Activated naive CD4-positive, alpha-beta T cell treated with anti-CD3 and anti-CD28 coated beads for 36 hours (primary cell): ENCODE measurements around the gene SLC25A20. TPM values are rescaled to one million over a fixed set of nuclear protein-coding genes. Genes with fewer than 3 reads are reported as not detected.

Experiments
- CTCF ChIA-PET: fragments of 350-600 bp; sonication (Branson Sonifier 250); formaldehyde crosslinking; loops from one replicate; lab custom pipeline; 2021; ENCODE audit warnings: antibody characterized with exemption; lab: Charles Lee
- DNase-seq: peaks from one replicate; pipeline ENCODE4 v3.0.0-alpha.2; 2020
- H3K27ac Mint-ChIP-seq: one replicate; pipeline ENCODE4 v1.8.0; 2021; ENCODE audit warnings: mild to moderate bottlenecking, mixed read lengths
- H3K27me3 Mint-ChIP-seq: one replicate; pipeline ENCODE4 v1.8.0; 2021; ENCODE audit warnings: low read depth, mixed read lengths
- H3K36me3 Mint-ChIP-seq: one replicate; pipeline ENCODE4 v1.8.0; 2021; ENCODE audit warnings: low read depth, mixed read lengths
- H3K4me1 Mint-ChIP-seq: one replicate; pipeline ENCODE4 v1.8.0; 2021; ENCODE audit warnings: low read depth, mixed read lengths
- H3K4me3 Mint-ChIP-seq: one replicate; pipeline ENCODE4 v1.8.0; 2021; ENCODE audit warnings: mild to moderate bottlenecking, moderate library complexity, mixed read lengths
- H3K9me3 Mint-ChIP-seq: one replicate; pipeline ENCODE4 v1.8.0; 2021; ENCODE audit warnings: mixed read lengths
- intact Hi-C: fragments of 100-400 bp; cut with micrococcal nuclease; formaldehyde crosslinking; loops from one replicate; pipeline ENCODE4 v1.15.1; 2023
- total RNA-seq, 2 experiments: library from RNA; stranded (reverse); gene quantifications; one replicate each; pipeline ENCODE4 v1.2.3, GENCODE V29; 2021

SLC25A20 gene
- total RNA-seq, 2 experiments from 2014 or later = 12.9 to 16.2 TPM

DNA sequence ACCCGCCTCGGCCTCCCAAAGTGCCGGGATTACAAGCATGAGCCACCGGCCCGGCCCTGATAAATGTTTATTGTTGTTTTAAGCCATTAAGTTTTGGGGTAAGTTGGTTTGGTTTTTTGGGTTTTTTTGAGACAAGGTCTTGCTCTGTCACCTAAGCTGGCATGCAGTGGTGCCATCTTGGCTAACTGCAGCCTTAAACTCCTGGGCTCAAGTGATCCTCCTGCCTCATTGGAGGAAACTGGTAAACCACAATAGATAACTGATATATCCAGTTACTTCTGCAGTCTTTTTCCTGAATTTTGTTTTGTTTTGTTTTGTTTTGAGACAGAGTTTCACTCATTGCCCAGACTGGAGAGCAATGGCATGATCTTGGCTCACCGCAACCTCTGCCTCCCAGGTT, 4.2 kb downstream of the SLC25A20 start:
- Mint-ChIP-seq H3K4me1 (peaks cover 28% of the 10 kb centered on the region), H3K4me3 (no peak overlapping the region), H3K27ac (no peak overlapping the region), H3K9me3 (no peaks in the 10 kb centered on the region), H3K27me3 (no peaks in the 10 kb centered on the region), H3K36me3 (no peaks in the 10 kb centered on the region)
- intact Hi-C loops = no loop called here
- no peak for DNase-seq
- CTCF ChIA-PET = no interaction called here

DNA sequence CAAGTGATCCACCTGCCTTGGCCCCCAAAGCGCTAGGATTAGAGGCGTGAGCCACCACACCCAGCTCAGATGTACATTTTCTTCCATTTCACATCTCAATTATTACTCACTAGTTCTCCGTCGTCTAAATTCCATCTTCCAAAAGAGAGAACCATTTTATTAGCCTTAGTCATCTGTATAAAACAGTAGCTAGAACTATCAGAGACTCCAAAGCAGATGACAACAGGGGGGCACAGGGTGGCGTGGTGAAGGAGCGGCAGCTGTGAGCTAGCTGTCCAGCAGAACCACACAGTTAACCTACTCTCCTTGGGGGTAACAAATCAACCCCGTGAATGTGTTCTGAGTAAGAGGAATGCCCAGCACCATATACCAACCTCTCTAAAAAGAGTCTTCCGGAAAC, 7.1 kb downstream of the SLC25A20 start:
- CTCF ChIA-PET = no interaction called here
- H3K27me3 Mint-ChIP-seq = no peaks in the 10 kb centered on the region
- intact Hi-C loops = no loop called here
- no peaks in the 10 kb centered on the region for H3K9me3 Mint-ChIP-seq
- peaks cover 8% of the 10 kb centered on the region for H3K4me1 Mint-ChIP-seq
- DNase-seq = no peak
- no peak overlapping the region for H3K4me3 Mint-ChIP-seq
- no peak overlapping the region for H3K27ac Mint-ChIP-seq
- peaks cover 3% of the 10 kb centered on the region for H3K36me3 Mint-ChIP-seq

GRCh38 chr3:48885753-48886152, 12.9 kb downstream of the SLC25A20 start:
- Mint-ChIP-seq H3K4me3 (no peak overlapping the region), H3K27ac (no peak overlapping the region), H3K9me3 (no peaks in the 10 kb centered on the region), H3K4me1 (peaks cover 4% of the 10 kb centered on the region), H3K27me3 (no peaks in the 10 kb centered on the region), H3K36me3 (peaks cover 6% of the 10 kb centered on the region)
- DNase-seq = no peak
- intact Hi-C loops = no loop called here
- CTCF ChIA-PET = no interaction called here

DNA sequence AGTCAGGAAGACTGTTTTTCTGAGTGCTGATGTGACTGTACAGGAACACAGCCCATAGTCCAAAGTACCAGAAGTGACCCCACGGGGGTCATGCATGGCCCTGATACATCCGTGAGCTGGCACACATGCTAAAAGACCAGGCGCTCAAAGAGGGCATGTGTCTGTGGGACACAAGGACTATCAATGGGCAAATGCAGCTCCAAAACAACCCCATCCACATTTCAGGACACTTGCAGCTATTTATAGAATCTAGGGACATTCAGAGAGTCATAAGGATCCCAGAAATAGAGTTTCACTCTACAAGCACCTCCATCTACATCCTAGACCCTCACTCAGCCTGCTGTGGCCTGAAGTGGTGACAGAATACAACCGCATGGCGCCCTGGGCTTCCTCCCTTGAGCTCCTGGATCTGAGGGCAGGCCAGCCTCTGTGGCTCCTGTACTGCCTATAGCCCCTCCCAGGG, 17.0 kb downstream of the SLC25A20 start:
- CTCF ChIA-PET = no interaction called here
- H3K36me3 Mint-ChIP-seq = peaks cover 5% of the 10 kb centered on the region
- no peaks in the 10 kb centered on the region for H3K4me1 Mint-ChIP-seq
- H3K27ac Mint-ChIP-seq = no peak overlapping the region
- no peaks in the 10 kb centered on the region for H3K9me3 Mint-ChIP-seq
- intact Hi-C loops = no loop called here
- no peak overlapping the region for H3K4me3 Mint-ChIP-seq
- H3K27me3 Mint-ChIP-seq = no peaks in the 10 kb centered on the region
- DNase-seq = no peak

DNA sequence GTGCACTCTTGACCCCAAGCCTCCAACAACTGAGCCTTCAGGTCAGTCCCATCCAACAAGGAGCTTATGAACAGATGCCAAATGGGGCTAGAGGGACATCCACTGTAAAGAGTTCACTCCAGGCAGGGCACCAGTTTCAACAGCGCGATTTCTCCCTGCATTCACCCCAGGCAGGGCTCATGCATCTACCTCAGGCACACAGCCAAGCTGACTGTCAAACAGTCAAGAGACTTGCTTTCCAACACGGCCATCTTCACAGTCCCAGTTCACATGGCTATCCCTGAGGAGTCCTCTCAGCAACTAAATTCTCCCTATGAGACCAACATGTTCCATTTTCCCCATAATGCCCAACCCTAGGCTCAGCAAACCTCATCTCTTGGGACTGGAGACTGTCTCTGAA, 17.7 kb downstream of the SLC25A20 start:
- H3K27me3 Mint-ChIP-seq = no peaks in the 10 kb centered on the region
- peaks cover 5% of the 10 kb centered on the region for H3K36me3 Mint-ChIP-seq
- H3K9me3 Mint-ChIP-seq = no peaks in the 10 kb centered on the region
- DNase-seq = no peak
- H3K4me1 Mint-ChIP-seq = no peaks in the 10 kb centered on the region
- H3K27ac Mint-ChIP-seq = no peak overlapping the region
- no peak overlapping the region for H3K4me3 Mint-ChIP-seq
- intact Hi-C loops = no loop called here
- CTCF ChIA-PET = no interaction called here

DNA sequence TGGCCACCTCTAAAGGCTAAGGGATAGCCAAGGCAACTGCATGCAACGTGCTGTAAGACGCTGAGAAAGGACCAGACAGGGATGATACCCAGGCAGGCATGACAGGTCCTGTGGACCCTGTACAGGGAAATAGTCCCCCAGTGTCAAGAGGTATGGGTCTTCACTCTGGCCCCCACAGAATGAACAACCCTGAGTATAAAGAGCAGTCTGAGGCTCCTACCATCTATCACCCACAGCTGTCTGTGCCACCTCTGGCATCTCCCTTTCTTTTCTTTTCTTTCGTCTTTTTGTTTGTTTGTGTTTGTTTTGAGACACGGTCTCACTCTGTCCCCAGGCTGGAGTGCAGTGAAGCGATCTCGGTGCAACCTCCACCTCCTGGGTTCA, 18.7 kb downstream of the SLC25A20 start:
- H3K9me3 Mint-ChIP-seq = no peaks in the 10 kb centered on the region
- no peak overlapping the region for H3K4me3 Mint-ChIP-seq
- CTCF ChIA-PET = no interaction called here
- no peak for DNase-seq
- intact Hi-C loops = no loop called here
- no peaks in the 10 kb centered on the region for H3K27me3 Mint-ChIP-seq
- H3K4me1 Mint-ChIP-seq = no peaks in the 10 kb centered on the region
- no peak overlapping the region for H3K27ac Mint-ChIP-seq
- H3K36me3 Mint-ChIP-seq = peaks cover 5% of the 10 kb centered on the region

DNA sequence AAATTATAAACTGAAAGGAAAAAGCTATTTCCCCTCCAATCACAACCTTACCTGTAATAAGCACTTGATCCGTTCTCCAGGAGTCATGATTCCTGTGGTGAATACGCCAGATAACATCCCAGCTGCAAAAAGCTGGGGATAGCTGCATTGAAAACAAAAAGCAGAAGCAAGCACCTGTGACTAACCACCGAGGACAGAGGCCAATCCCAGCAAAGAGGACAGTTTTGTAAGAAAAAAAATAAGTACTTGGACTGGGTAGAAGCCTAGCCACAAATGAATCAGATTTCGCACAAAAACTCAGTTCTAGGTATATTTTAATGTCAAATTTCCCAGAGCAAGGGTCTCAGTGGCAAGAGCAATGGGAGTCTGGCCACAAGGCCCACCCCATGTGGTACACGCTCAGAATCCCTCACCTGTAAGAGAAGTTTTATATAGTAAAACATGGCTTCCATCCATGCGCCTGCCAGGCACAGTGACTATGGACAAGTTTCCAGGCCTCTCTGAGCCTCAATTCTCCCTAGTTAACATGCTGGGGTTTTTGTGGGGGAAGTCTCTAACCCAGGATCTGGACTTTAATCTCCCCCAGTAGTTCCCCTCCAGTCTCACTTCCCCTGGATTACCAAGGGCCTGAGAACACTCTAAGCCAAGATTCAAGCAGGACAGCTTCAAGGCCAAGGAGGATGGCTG, 19.2 kb downstream of the SLC25A20 start:
- H3K4me3 Mint-ChIP-seq = no peak overlapping the region
- no peak for DNase-seq
- no peaks in the 10 kb centered on the region for H3K9me3 Mint-ChIP-seq
- intact Hi-C loops = no loop called here
- no peak overlapping the region for H3K27ac Mint-ChIP-seq
- H3K36me3 Mint-ChIP-seq = peaks cover 6% of the 10 kb centered on the region
- no peaks in the 10 kb centered on the region for H3K4me1 Mint-ChIP-seq
- H3K27me3 Mint-ChIP-seq = no peaks in the 10 kb centered on the region
- CTCF ChIA-PET = interaction anchor here (0.7 kb wide), 1 partner anchor 10 kb away, joined by 4 read pairs; no protein-coding TSS in a partner anchor

DNA sequence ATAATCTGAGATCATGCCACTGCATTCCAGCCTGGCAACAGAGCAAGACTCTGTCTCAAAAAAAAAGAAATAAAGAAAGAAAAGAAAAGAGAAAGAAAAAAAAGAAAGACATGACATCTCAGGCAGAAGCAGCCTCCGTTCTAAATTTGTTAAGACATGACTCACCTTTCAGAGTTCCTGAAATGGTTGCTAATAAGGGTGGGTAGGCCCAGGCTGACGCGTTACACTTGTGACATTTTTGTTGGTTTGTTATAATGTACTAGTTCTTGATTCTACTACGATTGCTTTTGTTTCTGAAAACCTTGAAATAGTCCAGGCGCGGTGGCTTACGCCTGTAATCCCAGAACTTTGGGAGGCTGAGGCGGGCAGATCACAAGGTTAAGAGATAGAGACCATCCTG, 21.0 kb downstream of the SLC25A20 start:
- intact Hi-C loops = no loop called here
- no peaks in the 10 kb centered on the region for H3K27me3 Mint-ChIP-seq
- H3K4me1 Mint-ChIP-seq = no peaks in the 10 kb centered on the region
- CTCF ChIA-PET = no interaction called here
- no peak overlapping the region for H3K4me3 Mint-ChIP-seq
- H3K36me3 Mint-ChIP-seq = peaks cover 5% of the 10 kb centered on the region
- DNase-seq = no peak
- H3K27ac Mint-ChIP-seq = no peak overlapping the region
- H3K9me3 Mint-ChIP-seq = no peaks in the 10 kb centered on the region

GRCh38 chr3:48863122-48863521, 35.6 kb downstream of the SLC25A20 start:
- Mint-ChIP-seq H3K9me3 (no peaks in the 10 kb centered on the region), H3K27me3 (no peaks in the 10 kb centered on the region), H3K27ac (no peak overlapping the region), H3K36me3 (peaks cover 4% of the 10 kb centered on the region), H3K4me3 (no peak overlapping the region), H3K4me1 (no peaks in the 10 kb centered on the region)
- CTCF ChIA-PET = interaction anchor here (0.9 kb wide), 1 partner anchor 1131 kb away, joined by 5 read pairs; no protein-coding TSS in a partner anchor
- no peak for DNase-seq
- intact Hi-C loops = no loop called here

DNA sequence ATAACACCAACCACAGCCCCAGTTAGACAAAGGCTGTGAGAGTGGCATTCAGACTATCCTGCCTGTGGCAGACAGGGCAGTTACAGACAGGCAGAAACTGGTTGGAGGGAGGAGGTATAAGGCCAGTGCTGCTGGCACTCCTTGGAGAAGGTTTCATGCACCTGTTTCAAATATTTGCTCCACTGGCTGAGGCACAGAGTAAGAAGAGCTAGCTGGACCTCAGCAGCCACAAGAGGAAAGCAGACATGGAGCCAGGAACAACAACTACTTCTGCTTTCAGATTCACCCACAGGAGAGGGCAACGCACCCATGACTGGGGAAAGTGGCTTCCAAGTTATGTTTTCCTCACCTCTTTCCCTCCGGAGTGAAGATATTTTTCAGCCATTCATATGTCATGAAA, 39.5 kb downstream of the SLC25A20 start:
- DNase-seq = no peak
- CTCF ChIA-PET = interaction anchor here (0.6 kb wide), 1 partner anchor 120 kb away, joined by 3 read pairs; no protein-coding TSS in a partner anchor
- Mint-ChIP-seq H3K27me3 (no peaks in the 10 kb centered on the region), H3K36me3 (peaks cover 3% of the 10 kb centered on the region), H3K4me1 (no peaks in the 10 kb centered on the region), H3K4me3 (no peak overlapping the region), H3K27ac (no peak overlapping the region), H3K9me3 (no peaks in the 10 kb centered on the region)
- intact Hi-C loops = no loop called here

DNA sequence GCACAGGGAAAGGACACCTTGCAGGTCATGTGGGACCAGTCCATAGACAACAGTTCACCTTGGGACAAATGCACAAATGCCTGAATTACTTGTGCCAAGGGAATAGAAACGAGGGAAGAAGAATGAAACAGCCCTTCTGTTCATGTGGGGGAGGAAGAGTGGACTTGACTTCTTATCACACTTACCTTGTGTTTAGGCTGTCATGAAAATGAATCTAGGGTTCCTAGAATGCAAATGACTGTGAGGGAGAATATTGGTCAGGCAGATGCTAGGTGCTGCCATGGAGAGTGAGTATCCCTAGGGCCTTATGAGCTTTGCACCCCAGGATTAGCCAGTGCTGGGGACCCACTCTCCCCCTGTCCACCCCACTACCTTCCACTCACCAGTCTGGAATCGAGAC, 40.0 kb downstream of the SLC25A20 start:
- Mint-ChIP-seq H3K27me3 (no peaks in the 10 kb centered on the region), H3K27ac (no peak overlapping the region), H3K4me3 (no peak overlapping the region), H3K9me3 (no peaks in the 10 kb centered on the region), H3K36me3 (peaks cover 3% of the 10 kb centered on the region), H3K4me1 (no peaks in the 10 kb centered on the region)
- CTCF ChIA-PET = no interaction called here
- intact Hi-C loops = no loop called here
- no peak for DNase-seq

DNA sequence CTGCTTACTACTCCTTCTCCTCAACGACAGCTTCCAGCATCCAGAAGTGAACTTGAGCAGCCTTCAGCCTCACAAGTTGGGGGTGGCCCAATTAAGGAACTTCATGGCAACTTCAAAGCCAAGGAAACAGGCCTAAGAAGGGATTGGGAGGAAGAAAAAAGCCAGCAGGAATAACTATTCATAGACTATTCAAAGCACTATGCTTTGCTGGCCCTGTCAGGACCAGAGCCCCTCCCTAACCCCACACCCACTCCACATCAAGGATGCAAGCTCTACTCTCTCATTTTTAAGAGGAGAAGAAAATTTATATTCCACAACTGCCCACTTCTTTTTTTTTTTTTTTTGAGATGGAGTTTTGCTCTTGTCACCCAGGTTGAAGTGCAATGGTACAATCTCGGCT, 41.0 kb downstream of the SLC25A20 start:
- intact Hi-C loops = no loop called here
- peaks cover 3% of the 10 kb centered on the region for H3K36me3 Mint-ChIP-seq
- no peak for DNase-seq
- H3K9me3 Mint-ChIP-seq = no peaks in the 10 kb centered on the region
- no peaks in the 10 kb centered on the region for H3K27me3 Mint-ChIP-seq
- CTCF ChIA-PET = interaction anchor here (0.7 kb wide), 1 partner anchor 188 kb away, joined by 4 read pairs; no protein-coding TSS in a partner anchor
- no peak overlapping the region for H3K27ac Mint-ChIP-seq
- no peaks in the 10 kb centered on the region for H3K4me1 Mint-ChIP-seq
- H3K4me3 Mint-ChIP-seq = no peak overlapping the region

- Mint-ChIP-seq H3K27me3 (no peaks in the 10 kb centered on the region), H3K9me3 (no peaks in the 10 kb centered on the region), H3K27ac (no peak overlapping the region), H3K4me1 (no peaks in the 10 kb centered on the region), H3K36me3 (peaks cover 3% of the 10 kb centered on the region), H3K4me3 (no peak overlapping the region)
- intact Hi-C loops = no loop called here
- no peak for DNase-seq
- CTCF ChIA-PET = no interaction called here
These were observed 42.2 kb downstream of the SLC25A20 start for GRCh38 chr3:48856469-48856868.
